ENCODE measurements around the gene DBET. TPM values are rescaled to one million over a fixed set of nuclear protein-coding genes. Genes with fewer than 3 reads are reported as not detected.
"Not testable (repeated sequence)": the region's sequence is repeated elsewhere in the genome, so short reads cannot be mapped to it uniquely, and the experiment has no call there.

DBET gene
- total and polyA plus RNA-seq, 2 experiments from 2014 or later, result not detected

- Histone ChIP-seq H3K36me3 (ENCODE audit: low read depth) (no peaks in the 10 kb centered on the region), H3K4me2 (ENCODE audit: unreplicated experiment) (no peak overlapping the region), H3K4me3 (no peak overlapping the region), H3F3A (ENCODE audit: insufficient read depth) (no peaks in the 10 kb centered on the region), H3K9me3 (ENCODE audit: low read depth) (no peaks in the 10 kb centered on the region), H4K20me1 (ENCODE audit: insufficient read depth) (no peaks in the 10 kb centered on the region), H3K79me2 (ENCODE audit: insufficient read depth) (no peaks in the 10 kb centered on the region), H3K9ac (no peak overlapping the region), H2AFZ (no peak overlapping the region), H3K9me2 (ENCODE audit: insufficient read depth) (no peaks in the 10 kb centered on the region), H3K27me3 (replicated peaks; ENCODE audit: insufficient read depth) (peaks cover 50% of the 10 kb centered on the region), H3K4me1 (ENCODE audit: insufficient read depth) (no peaks in the 10 kb centered on the region), H3K27ac (no peak overlapping the region)
- no peak for TF ChIP-seq EZH2 (IDR thresholded peaks at IDR 0.05; ENCODE audit: insufficient read depth, poor library complexity, severe bottlenecking)
- TF ChIP-seq EZH2phosphoT487 (IDR thresholded peaks at IDR 0.05; ENCODE audit: insufficient read depth, low read depth), result 0 out of 2 replicates have a peak, but pooled peaks have one; percentile 22
- peak; percentile 59 for DNase-seq
- WGBS, 2 experiments (ENCODE audit: low coverage in 1 of 2, low lambda C conversion rate in 2 of 2, missing lambda C conversion rate in 2 of 2), result 4 to 7% methylated on average over 48 to 49 of the region's 55 CpGs
- in situ Hi-C loops (cut with MboI), result no loop called here
Observed at GRCh38 chr4:190020790-190021717, 43.2 kb upstream of the DBET start.

- H2AFZ ChIP-seq; H3K79me2 ChIP-seq (ENCODE audit: insufficient read depth); H3K4me1 ChIP-seq (ENCODE audit: insufficient read depth); H3K9me2 ChIP-seq (ENCODE audit: insufficient read depth); DNase-seq; H3K9me3 ChIP-seq (ENCODE audit: low read depth); in situ Hi-C loops (cut with MboI); H4K20me1 ChIP-seq (ENCODE audit: insufficient read depth); H3K4me3 ChIP-seq; H3K36me3 ChIP-seq (ENCODE audit: low read depth); H3K4me2 ChIP-seq (ENCODE audit: unreplicated experiment); H3K27ac ChIP-seq; H3K9ac ChIP-seq; H3F3A ChIP-seq (ENCODE audit: insufficient read depth): not testable (repeated sequence)
- H3K27me3 ChIP-seq (replicated peaks; ENCODE audit: insufficient read depth), result peaks cover 41% of the 10 kb centered on the region
- 37 to 38% methylated on average over 11 to 22 of the region's 39 CpGs for WGBS, 2 experiments (ENCODE audit: low coverage in 1 of 2, low lambda C conversion rate in 2 of 2, missing lambda C conversion rate in 2 of 2)
Observed at GRCh38 chr4:190021973-190022372, 42.3 kb upstream of the DBET start.

- H3K36me3 ChIP-seq (ENCODE audit: low read depth); H3K4me3 ChIP-seq; H3K4me2 ChIP-seq (ENCODE audit: unreplicated experiment); H3F3A ChIP-seq (ENCODE audit: insufficient read depth); in situ Hi-C loops (cut with MboI); H3K9ac ChIP-seq; H4K20me1 ChIP-seq (ENCODE audit: insufficient read depth); H3K4me1 ChIP-seq (ENCODE audit: insufficient read depth); H3K79me2 ChIP-seq (ENCODE audit: insufficient read depth); H2AFZ ChIP-seq; H3K27ac ChIP-seq; H3K9me3 ChIP-seq (ENCODE audit: low read depth); H3K9me2 ChIP-seq (ENCODE audit: insufficient read depth): not testable (repeated sequence)
- peak; percentile 1 for DNase-seq
- H3K27me3 ChIP-seq (replicated peaks; ENCODE audit: insufficient read depth), result peaks cover 33% of the 10 kb centered on the region
- WGBS, 2 experiments (ENCODE audit: low coverage in 1 of 2, low lambda C conversion rate in 2 of 2, missing lambda C conversion rate in 2 of 2), result 18 to 25% methylated on average over 33 to 36 of the region's 47 CpGs
Observed at GRCh38 chr4:190022614-190023281, 41.6 kb upstream of the DBET start.

GRCh38 chr4:190027156-190027555 is 37.1 kb upstream of the DBET start, which contains the start of gene FRG2:
Gene FRG2, minus strand, starts transcription at chr4:190027256. Its CDS starts 52 bp downstream, at chr4:190027204.
- H3K79me2 ChIP-seq (ENCODE audit: insufficient read depth); H3K4me2 ChIP-seq (ENCODE audit: unreplicated experiment); H3K9me3 ChIP-seq (ENCODE audit: low read depth); H3K4me1 ChIP-seq (ENCODE audit: insufficient read depth); in situ Hi-C loops (cut with MboI); H3K9me2 ChIP-seq (ENCODE audit: insufficient read depth); H3K27me3 ChIP-seq (replicated peaks; ENCODE audit: insufficient read depth); H3K36me3 ChIP-seq (ENCODE audit: low read depth); H2AFZ ChIP-seq; H3F3A ChIP-seq (ENCODE audit: insufficient read depth); H3K9ac ChIP-seq; DNase-seq; H4K20me1 ChIP-seq (ENCODE audit: insufficient read depth); H3K4me3 ChIP-seq; H3K27ac ChIP-seq: not testable (repeated sequence)
- WGBS, 2 experiments (ENCODE audit: low coverage in 1 of 2, low lambda C conversion rate in 2 of 2, missing lambda C conversion rate in 2 of 2), result 73 to 77% methylated on average over 3 of the region's 10 CpGs

- H3K9me3 ChIP-seq (ENCODE audit: low read depth); H3F3A ChIP-seq (ENCODE audit: insufficient read depth); H3K4me1 ChIP-seq (ENCODE audit: insufficient read depth); H3K9ac ChIP-seq; H3K4me3 ChIP-seq; H4K20me1 ChIP-seq (ENCODE audit: insufficient read depth); H3K27me3 ChIP-seq (replicated peaks; ENCODE audit: insufficient read depth); H3K9me2 ChIP-seq (ENCODE audit: insufficient read depth); H3K4me2 ChIP-seq (ENCODE audit: unreplicated experiment); in situ Hi-C loops (cut with MboI); H3K79me2 ChIP-seq (ENCODE audit: insufficient read depth); H3K36me3 ChIP-seq (ENCODE audit: low read depth); H3K27ac ChIP-seq; H2AFZ ChIP-seq; DNase-seq: not testable (repeated sequence)
- 23 to 29% methylated on average over 3 to 5 of the region's 5 CpGs for WGBS, 2 experiments (ENCODE audit: low coverage in 1 of 2, low lambda C conversion rate in 2 of 2, missing lambda C conversion rate in 2 of 2)
Observed at GRCh38 chr4:190031264-190031663, 33.0 kb upstream of the DBET start.

GRCh38 chr4:190037704-190038388 is 26.5 kb upstream of the DBET start:
- DNase-seq; H3K4me1 ChIP-seq (ENCODE audit: insufficient read depth); H3K27ac ChIP-seq; in situ Hi-C loops (cut with MboI); H3F3A ChIP-seq (ENCODE audit: insufficient read depth); H3K27me3 ChIP-seq (replicated peaks; ENCODE audit: insufficient read depth); H3K9me2 ChIP-seq (ENCODE audit: insufficient read depth); H4K20me1 ChIP-seq (ENCODE audit: insufficient read depth); H3K4me2 ChIP-seq (ENCODE audit: unreplicated experiment); H3K79me2 ChIP-seq (ENCODE audit: insufficient read depth); H3K9me3 ChIP-seq (ENCODE audit: low read depth); H3K36me3 ChIP-seq (ENCODE audit: low read depth); H3K9ac ChIP-seq: not testable (repeated sequence)
- H2AFZ ChIP-seq, result 0 out of 2 replicates have a peak overlapping the region, but pooled peaks have one; percentile 41
- peak overlapping the region; percentile 42 for H3K4me3 ChIP-seq
- WGBS, 2 experiments (ENCODE audit: low coverage in 1 of 2, low lambda C conversion rate in 2 of 2, missing lambda C conversion rate in 2 of 2), result 1% methylated on average over 7 to 9 of the region's 39 CpGs
